Adipose tissue (tissue), 3 donors: Measurements from ENCODE around the gene ACTL10. TPM values are rescaled to one million over a fixed set of nuclear protein-coding genes. Genes with fewer than 3 reads are reported as not detected.
"Not testable (repeated sequence)": the region's sequence is repeated elsewhere in the genome, so short reads cannot be mapped to it uniquely, and the experiment has no call there.

ENCODE experiments used
- H3K27ac ChIP-seq: one replicate; pipeline ENCODE4 v1.5.1; 2013; ENCODE audit warnings: low read depth, low read length
- WGBS, 3 donors: extraction: QIAGEN DNeasy Blood & Tissue Kit; methylation state at CpG; one replicate each; pipeline ENCODE4 v1.1.7; 2013; 5-methylcytosine and 5-hydroxymethylcytosine counted together
- polyA plus RNA-seq, 3 donors: library from polyadenylated mRNA; stranded (reverse); fragments of 200-250 nt; gene quantifications; one replicate each; pipeline ENCODE4 v1.2.3, GENCODE V29; 2013
- donor health status: healthy with polysubstance abuse.
- donor health status: Bipolar disorder and iron deficiency.
- donor health status: healthy.

The ACTL10 gene
- polyA plus RNA-seq, 3 donors, result 0.34 to 3.4 (median 0.61) TPM

- WGBS, 3 donors, result 2 to 3% (median 2%) methylated on average over 72 to 98 of the region's 101 CpGs
- H3K27ac ChIP-seq, result no peak within 1 kb of the TSS
These were observed 19.6 kb downstream of the ACTL10 start, which contains the start of gene E2F1 for GRCh38 chr20:33686100-33686983. Gene E2F1 (minus strand): TSS chr20:33686385. CDS start chr20:33686264, 121 bp downstream.

GRCh38 chr20:33686984-33687366, 20.2 kb downstream of the ACTL10 start:
- no peak overlapping the region for H3K27ac ChIP-seq
- WGBS, 3 donors, result 77 to 82% (median 80%) methylated on average over 14 of the region's 14 CpGs

- WGBS, 3 donors, result 62 to 86% (median 71%) methylated on average over 8 of the region's 8 CpGs
These were observed 20.7 kb downstream of the ACTL10 start for GRCh38 chr20:33687370-33687915.

DNA sequence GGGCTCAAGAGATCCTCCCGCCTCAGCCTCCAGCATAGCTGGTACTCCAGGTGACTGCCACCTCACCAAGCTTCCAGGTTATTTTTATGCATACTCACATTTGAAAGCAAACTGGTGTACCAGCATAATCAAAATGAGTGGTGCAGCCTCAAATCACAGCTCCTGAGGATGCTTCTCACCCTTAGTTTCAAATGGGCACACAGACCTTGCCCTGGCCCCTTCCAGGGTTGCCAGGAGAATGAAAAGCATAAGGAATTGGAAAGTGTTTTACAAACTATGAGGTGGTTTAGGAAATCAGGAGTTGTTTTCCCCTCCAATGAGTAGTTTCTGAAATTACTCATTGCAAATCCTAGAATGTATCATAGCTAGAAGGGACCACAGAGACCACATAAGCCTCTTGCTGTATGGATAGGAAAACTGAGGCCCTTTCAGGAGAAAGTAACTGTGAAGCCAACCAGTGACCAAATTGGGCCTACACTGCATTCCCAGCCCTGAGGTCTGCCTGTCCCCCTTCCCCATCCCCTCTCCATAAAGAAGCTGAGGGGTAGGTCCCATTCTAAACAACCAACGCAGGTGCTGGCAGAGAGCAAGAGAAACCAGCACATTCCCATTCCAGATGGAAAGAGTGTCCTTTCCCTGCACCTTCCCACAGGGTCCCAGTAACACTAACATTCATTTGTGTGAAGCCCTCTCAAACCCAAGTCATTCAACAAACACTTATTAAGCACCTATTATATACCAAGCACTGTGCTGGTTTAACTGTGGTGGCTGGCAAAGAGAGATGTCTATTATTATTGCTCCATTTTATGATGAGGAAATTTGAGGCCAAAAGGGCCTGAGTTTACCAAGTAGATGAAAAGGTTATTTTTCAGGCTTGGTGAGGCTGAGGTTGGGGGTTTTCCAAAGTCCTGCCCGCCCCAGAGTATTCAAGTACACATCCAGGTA, 21.5 kb downstream of the ACTL10 start:
- no peak overlapping the region for H3K27ac ChIP-seq
- WGBS, 3 donors, result 80 to 95% (median 91%) methylated on average over 3 of the region's 3 CpGs

More at GRCh38 chr20:33687370-33687915, 20.7 kb downstream of the ACTL10 start:
- no peak overlapping the region for H3K27ac ChIP-seq

DNA sequence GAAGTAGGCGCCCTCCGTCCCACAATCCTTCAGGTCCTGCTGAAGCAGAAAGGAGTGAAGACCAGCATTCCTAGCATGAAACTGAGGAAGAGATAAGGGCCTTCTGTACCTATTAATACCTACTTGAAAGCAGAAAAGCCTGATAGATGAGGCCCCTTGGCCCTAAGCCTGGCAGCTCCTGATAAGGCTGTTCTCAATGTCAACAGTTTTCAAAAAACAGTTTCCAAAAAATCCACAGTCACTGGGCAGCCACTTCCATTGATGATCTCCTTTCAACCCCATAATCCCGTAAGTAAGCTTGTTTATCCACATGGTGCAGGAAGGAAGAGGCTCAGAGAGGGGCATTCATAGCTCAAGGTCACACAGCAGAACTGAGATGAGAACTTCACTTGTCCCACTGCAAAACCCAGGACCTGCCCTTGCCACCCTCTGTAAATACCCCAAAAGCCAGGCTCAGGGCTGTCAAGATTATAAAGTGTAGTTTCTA, 22.2 kb downstream of the ACTL10 start:
- WGBS, 3 donors, result 62 to 88% (median 86%) methylated on average over 3 of the region's 3 CpGs
- H3K27ac ChIP-seq, result no peak overlapping the region

DNA sequence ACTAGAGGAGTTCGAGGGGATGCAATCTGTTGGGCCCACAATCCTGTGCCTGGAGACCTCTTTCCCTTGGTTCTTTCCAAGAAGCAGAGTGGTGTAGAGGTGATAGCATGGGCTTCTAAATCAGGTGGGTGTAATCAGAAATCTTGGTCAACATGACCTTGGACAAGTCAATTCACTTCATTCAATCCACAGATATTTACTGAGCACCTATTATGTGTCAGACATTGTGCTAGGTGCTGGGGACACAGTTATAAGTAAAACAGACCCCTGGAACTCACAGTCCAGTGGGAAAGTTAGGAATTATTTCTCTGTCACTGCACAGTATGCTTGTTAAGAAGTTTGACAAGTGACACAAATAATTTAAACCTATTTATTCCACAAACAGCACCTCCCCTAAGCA, 22.8 kb downstream of the ACTL10 start:
- no peak overlapping the region for H3K27ac ChIP-seq
- WGBS, 3 donors, result 88 to 97% (median 95%) methylated on average over 1 of the region's 1 CpG

DNA sequence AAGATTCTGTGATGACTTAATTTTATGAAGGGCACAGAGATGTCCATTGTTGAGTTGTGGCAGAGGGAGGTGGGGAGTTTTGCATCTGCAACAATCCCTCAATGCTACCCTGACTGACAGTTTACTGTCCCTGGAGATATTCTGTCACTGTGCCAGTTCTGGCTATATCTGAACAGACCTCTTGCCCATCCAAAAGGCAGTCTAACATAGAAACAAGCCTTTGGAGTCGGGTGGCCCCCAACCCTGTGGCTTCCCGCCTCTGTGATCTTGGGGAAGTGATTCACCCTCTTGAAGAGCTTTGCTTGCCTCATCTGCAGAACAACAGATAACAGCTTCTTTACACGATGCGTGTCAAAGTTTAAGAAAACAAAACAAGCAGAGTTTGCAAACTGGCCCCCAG, 23.2 kb downstream of the ACTL10 start:
- 30 to 69% (median 37%) methylated on average over 4 of the region's 4 CpGs for WGBS, 3 donors
- no peak overlapping the region for H3K27ac ChIP-seq

DNA sequence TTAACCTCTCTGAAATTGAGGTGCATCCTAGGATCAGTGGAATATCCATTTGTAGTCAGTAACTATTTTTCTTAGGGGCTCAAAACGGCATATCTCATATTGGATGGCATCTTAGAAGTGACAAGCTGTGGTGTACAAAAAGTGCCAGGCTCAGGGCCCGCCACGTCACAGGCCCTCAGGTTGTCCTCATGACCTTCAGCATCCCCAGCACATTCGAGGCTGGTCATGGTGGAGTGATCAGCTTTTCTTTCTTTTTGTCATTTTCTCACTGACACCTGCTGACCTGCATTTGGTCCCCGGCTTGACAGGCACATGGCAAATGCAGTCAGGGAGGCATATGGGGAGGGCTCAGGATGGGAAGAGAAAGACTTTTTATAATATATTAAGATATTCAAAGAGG, 26.5 kb downstream of the ACTL10 start:
- 82 to 88% (median 85%) methylated on average over 5 of the region's 5 CpGs for WGBS, 3 donors
- H3K27ac ChIP-seq, result no peak overlapping the region

- no peak overlapping the region for H3K27ac ChIP-seq
- 74 to 76% (median 74%) methylated on average over 15 to 17 of the region's 17 CpGs for WGBS, 3 donors
These were observed 27.2 kb downstream of the ACTL10 start for GRCh38 chr20:33693741-33694638.

- WGBS, 3 donors, result 75 to 82% (median 79%) methylated on average over 6 of the region's 6 CpGs
- H3K27ac ChIP-seq, result no peak overlapping the region
These were observed 27.9 kb downstream of the ACTL10 start for GRCh38 chr20:33694639-33695012.

- no peak overlapping the region for H3K27ac ChIP-seq
- 64 to 88% (median 79%) methylated on average over 4 of the region's 4 CpGs for WGBS, 3 donors
These were observed 29.7 kb downstream of the ACTL10 start for GRCh38 chr20:33696448-33696847.

DNA sequence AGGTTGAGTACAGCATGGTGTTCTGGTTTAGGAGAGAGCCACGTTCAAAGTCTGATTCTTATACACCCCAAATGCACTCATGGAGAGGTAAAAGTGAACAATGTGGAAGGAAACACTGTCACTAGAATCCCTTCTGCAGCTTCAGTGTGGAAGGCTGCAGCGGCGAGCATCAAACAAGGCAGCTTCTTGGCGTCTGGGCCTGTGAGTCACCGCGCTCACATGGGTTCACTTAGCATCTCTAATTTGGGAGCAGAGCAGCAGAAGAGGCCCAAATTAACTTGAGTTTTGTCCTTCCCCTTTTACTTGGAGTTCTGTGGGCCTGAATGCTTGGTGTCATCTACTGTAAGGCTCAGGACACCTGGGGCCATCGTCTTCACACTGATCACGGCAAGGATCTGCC, 30.4 kb downstream of the ACTL10 start:
- 61 to 80% (median 71%) methylated on average over 8 of the region's 8 CpGs for WGBS, 3 donors
- H3K27ac ChIP-seq, result no peak overlapping the region

GRCh38 chr20:33698966-33699365, 32.2 kb downstream of the ACTL10 start:
- 93 to 100% (median 98%) methylated on average over 1 to 20 of the region's 27 CpGs for WGBS, 3 donors
- H3K27ac ChIP-seq, result not testable (repeated sequence)

GRCh38 chr20:33700696-33701441, 34.1 kb downstream of the ACTL10 start:
- H3K27ac ChIP-seq, result not testable (repeated sequence)
- WGBS, 3 donors, result 92 to 96% (median 96%) methylated on average over 13 to 45 of the region's 45 CpGs

DNA sequence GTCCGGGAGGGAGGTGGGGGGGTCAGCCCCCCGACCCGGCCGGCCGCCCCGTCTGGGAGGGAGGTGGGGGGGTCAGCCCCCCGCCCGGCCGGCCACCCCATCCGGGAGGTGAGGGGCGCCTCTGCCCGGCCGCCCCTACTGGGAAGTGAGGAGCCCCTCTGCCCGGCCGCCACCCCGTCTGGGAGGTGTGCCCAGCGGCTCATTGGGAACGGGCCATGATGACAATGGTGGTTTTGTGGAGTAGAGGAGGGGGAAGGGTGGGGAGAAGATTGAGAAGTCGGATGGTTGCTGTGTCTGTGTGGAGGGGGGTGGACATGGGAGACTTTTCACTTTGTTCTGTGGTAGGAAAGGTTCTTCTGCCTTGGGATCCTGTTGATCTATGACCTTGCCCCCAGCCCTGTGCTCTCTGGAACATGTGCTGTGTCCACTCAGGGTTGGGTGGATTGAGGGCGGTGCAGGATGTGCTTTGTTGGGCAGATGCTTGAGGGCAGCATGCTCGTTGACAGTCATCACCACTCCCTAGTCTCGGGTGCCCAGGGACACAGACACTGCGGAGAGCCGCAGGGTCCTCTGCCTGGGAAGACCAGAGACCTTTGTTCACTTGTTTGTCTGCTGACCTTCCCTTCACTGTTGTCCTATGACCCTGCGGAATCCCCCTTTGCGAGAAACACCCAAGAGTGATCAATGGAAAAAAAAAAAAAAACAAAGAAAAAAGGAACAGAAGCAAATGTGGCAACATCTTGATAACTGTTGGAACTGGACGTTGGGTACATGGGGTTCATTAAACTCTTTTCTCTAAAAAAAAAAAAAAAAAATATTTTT, 35.1 kb downstream of the ACTL10 start:
- 90 to 94% (median 91%) methylated on average over 14 to 27 of the region's 27 CpGs for WGBS, 3 donors
- H3K27ac ChIP-seq, result no peak overlapping the region

DNA sequence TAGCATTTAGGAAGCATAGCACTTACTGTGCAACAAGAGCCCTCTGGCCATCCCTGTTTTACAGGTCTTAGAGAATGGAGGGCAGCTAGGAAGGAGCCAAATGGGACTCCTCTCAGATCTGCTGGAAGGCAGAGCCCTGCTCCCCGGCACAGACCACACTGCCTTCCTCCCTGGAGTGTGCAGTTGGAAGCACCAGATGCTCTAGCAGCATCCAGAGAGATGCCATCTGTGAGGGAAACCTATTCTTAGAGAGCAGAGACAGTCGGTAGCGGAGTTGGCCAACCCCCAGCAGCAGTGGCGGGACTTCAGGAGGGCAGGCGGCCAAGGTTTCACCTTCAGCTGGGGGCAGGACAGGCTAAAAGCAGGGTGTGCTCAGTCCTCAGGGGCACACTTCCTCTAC, 36.1 kb downstream of the ACTL10 start:
- H3K27ac ChIP-seq, result no peak overlapping the region
- 46 to 60% (median 54%) methylated on average over 5 of the region's 5 CpGs for WGBS, 3 donors
